Measurements from ENCODE around the gene FBXO45.
"Not testable (repeated sequence)": the region's sequence is repeated elsewhere in the genome, so short reads cannot be mapped to it uniquely, and the experiment has no call there.

The FBXO45 gene

DNA sequence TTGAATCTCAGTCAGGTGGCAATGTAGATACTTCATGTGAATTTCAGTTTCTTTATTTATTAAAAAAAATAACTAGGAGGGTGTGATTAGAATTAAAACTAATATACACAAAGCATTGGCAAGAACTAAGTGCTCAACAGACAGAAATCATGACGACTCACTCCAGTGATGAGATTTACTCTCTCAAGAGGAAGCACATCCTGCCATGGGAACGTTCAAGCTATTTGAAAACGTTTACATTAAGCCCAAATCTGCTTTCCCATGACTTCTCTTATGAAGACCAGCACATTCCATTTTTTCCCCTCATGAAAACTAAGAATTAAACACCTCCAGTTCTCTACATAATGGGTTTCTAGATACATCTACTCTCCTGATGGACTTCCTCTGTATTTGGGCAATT is 8.6 kb upstream of the FBXO45 start:
- TF ChIP-seq, protein P1, sequence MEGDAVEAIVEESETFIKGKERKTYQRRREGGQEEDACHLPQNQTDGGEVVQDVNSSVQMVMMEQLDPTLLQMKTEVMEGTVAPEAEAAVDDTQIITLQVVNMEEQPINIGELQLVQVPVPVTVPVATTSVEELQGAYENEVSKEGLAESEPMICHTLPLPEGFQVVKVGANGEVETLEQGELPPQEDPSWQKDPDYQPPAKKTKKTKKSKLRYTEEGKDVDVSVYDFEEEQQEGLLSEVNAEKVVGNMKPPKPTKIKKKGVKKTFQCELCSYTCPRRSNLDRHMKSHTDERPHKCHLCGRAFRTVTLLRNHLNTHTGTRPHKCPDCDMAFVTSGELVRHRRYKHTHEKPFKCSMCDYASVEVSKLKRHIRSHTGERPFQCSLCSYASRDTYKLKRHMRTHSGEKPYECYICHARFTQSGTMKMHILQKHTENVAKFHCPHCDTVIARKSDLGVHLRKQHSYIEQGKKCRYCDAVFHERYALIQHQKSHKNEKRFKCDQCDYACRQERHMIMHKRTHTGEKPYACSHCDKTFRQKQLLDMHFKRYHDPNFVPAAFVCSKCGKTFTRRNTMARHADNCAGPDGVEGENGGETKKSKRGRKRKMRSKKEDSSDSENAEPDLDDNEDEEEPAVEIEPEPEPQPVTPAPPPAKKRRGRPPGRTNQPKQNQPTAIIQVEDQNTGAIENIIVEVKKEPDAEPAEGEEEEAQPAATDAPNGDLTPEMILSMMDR (IDR thresholded peaks at IDR 0.05) = no peak
- no peak overlapping the region for H3K4me3 ChIP-seq
- H3K4me1 ChIP-seq = no peaks in the 10 kb centered on the region
- no peak for DNase-seq
- no peaks in the 10 kb centered on the region for H3K27me3 ChIP-seq
- H3K27ac ChIP-seq = no peak overlapping the region
- intact Hi-C loops (cut with DNase I; ENCODE audit: low total_unique reads) = no loop called here
- peaks cover 14 to 28% (median 21%) of the 10 kb centered on the region in 3 donors for H3K36me3 ChIP-seq
- no peaks in the 10 kb centered on the region for H3K9me3 ChIP-seq

- no peaks in the 10 kb centered on the region for H3K9me3 ChIP-seq
- no peak for DNase-seq
- H3K27me3 ChIP-seq = no peaks in the 10 kb centered on the region
- TF ChIP-seq, protein P1 (IDR thresholded peaks at IDR 0.05) = no peak
- H3K36me3 ChIP-seq = peaks cover 11 to 29% (median 18%) of the 10 kb centered on the region in 3 donors
- H3K4me1 ChIP-seq = peaks cover 0 to 15% (median 11%) of the 10 kb centered on the region in 4 donors
- no peak overlapping the region for H3K27ac ChIP-seq
- intact Hi-C loops (cut with DNase I; ENCODE audit: low total_unique reads) = no loop called here
- no peak overlapping the region for H3K4me3 ChIP-seq
Observed at GRCh38 chr3:196563721-196564225, 4.7 kb upstream of the FBXO45 start.

DNA sequence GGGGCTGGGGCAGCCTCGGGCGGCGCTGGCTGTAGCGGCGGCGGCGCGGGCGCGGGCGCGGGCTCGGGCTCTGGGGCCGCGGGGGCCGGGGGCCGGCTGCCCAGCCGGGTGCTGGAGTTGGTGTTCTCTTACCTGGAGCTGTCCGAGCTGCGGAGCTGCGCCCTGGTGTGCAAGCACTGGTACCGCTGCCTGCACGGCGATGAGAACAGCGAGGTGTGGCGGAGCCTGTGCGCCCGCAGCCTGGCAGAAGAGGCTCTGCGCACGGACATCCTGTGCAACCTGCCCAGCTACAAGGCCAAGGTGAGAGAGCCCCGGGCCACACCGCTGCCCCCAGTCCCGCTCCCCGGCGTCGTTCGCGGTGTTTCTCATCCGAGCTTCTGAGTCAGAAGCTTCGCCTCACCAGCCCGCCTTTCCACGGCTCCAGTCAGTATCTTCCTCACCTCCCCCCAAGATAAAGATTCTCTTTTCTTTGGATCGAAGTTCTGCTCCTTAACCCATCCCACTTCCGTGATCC is 600 bp downstream of the FBXO45 start:
- H3K36me3 ChIP-seq = peaks cover 0 to 5% (median 0%) of the 10 kb centered on the region in 3 donors
- H3K4me3 ChIP-seq = peak overlapping the region; percentile 92 to 94
- TF ChIP-seq, protein P1 (IDR thresholded peaks at IDR 0.05) = no peak
- H3K27me3 ChIP-seq = no peaks in the 10 kb centered on the region
- intact Hi-C loops (cut with DNase I; ENCODE audit: low total_unique reads) = no loop called here
- H3K9me3 ChIP-seq = no peaks in the 10 kb centered on the region
- peak overlapping the region; percentile 82 to 93 for H3K27ac ChIP-seq
- DNase-seq = peak in 1 of 2 donors; percentile 28
- peaks cover 0 to 31% (median 24%) of the 10 kb centered on the region in 4 donors for H3K4me1 ChIP-seq

DNA sequence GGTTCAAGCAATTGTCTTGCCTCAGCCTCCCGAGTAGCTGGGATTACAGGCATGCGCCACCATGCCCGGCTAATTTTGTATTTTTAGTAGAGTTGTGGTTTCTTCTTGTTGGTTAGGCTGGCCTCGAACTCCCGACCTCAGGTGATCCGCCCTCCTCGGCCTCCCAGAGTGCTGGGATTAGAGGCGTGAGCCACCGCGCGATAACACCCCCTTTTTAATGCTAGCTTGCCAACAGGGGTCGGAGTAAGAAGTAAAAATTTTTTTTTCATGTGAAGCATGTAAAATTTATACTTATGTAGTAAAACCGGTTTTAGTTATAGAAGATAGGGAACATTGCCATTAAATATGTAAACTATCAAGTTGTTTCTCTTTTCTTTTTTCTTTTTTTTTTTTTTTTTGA is 1.9 kb downstream of the FBXO45 start:
- H3K27me3 ChIP-seq; intact Hi-C loops (cut with DNase I; ENCODE audit: low total_unique reads); H3K4me3 ChIP-seq; DNase-seq; H3K9me3 ChIP-seq; H3K27ac ChIP-seq; H3K36me3 ChIP-seq: not testable (repeated sequence)
- H3K4me1 ChIP-seq = peaks cover 0 to 31% (median 24%) of the 10 kb centered on the region in 4 donors

DNA sequence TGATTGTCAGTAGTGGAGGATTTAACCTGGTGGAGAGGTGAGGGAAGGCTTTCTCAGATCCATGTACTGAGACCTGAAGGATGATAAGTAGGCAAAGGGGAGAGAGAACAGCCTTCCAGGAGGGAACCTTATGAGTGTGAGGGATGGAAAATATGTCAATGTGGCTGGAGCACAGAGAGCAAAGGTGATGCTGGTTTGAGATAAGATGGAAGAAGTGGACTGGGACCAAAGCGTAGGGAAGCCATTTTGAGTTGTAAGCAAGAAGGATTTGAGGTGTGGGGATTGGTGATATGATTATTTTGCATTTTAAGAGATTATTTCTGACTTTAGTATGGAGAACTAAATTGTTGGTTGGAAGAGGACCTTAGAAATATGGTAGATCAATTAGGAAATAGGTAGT is 3.9 kb downstream of the FBXO45 start:
- no peak for DNase-seq
- H3K4me3 ChIP-seq = no peak overlapping the region
- intact Hi-C loops (cut with DNase I; ENCODE audit: low total_unique reads) = no loop called here

More for the DNA sequence above, 3.9 kb downstream of the FBXO45 start:
- peaks cover 0 to 23% (median 19%) of the 10 kb centered on the region in 4 donors for H3K4me1 ChIP-seq
- TF ChIP-seq, protein P1 (IDR thresholded peaks at IDR 0.05) = no peak
- H3K27me3 ChIP-seq = no peaks in the 10 kb centered on the region
- H3K27ac ChIP-seq = no peak overlapping the region
- H3K36me3 ChIP-seq = peaks cover 0 to 1% (median 0%) of the 10 kb centered on the region in 3 donors
- H3K9me3 ChIP-seq = no peaks in the 10 kb centered on the region

Data from tibial artery (tissue), 4 donors.